B cell (primary cell): ENCODE results near the gene MLIP.

Source experiments
- EZH2 ChIP-seq: IDR thresholded peaks from 2 replicates; pipeline ENCODE4 v1.6.1; 2012; ENCODE audit warnings: borderline replicate concordance, low read depth, mild to moderate bottlenecking, moderate library complexity, low read length; ENCODE audit not compliant: insufficient read depth, poor library complexity, severe bottlenecking
- TF ChIP-seq, protein P1 (sequence below): fragments of 200-600 bp; IDR thresholded peaks from one replicate; pipeline ENCODE4 v1.8.0; 2022; ENCODE audit warnings: antibody characterized with exemption, mild to moderate bottlenecking

DNA sequence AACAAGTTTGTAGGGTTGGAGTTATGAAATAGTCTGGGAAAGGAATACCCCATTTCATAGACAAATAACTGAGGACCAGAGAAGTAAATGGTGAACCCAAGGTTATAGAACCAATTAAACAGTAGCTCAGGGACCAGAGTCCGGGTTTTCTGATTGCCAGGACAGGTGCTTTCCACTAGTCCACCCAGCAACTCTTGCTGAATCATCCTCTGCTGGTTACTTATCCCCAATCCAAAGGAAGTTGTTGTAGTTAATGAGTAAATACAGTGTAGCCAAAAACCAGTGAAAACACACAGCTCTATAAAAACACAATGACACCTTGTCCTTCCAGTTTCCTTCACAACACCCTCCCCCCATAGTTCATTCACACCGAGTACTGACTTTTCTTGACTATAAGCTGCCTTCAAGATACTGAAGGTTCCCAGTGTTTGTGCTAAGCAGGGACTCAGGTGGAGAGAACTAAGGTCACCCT, 196.2 kb downstream of the MLIP start:
- TF ChIP-seq, protein P1, sequence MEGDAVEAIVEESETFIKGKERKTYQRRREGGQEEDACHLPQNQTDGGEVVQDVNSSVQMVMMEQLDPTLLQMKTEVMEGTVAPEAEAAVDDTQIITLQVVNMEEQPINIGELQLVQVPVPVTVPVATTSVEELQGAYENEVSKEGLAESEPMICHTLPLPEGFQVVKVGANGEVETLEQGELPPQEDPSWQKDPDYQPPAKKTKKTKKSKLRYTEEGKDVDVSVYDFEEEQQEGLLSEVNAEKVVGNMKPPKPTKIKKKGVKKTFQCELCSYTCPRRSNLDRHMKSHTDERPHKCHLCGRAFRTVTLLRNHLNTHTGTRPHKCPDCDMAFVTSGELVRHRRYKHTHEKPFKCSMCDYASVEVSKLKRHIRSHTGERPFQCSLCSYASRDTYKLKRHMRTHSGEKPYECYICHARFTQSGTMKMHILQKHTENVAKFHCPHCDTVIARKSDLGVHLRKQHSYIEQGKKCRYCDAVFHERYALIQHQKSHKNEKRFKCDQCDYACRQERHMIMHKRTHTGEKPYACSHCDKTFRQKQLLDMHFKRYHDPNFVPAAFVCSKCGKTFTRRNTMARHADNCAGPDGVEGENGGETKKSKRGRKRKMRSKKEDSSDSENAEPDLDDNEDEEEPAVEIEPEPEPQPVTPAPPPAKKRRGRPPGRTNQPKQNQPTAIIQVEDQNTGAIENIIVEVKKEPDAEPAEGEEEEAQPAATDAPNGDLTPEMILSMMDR, result no peak
- TF ChIP-seq EZH2, result no peak
